Thyroid gland (tissue), 4 donors: ENCODE measurements around the gene HCST. TPM values are rescaled to one million over a fixed set of nuclear protein-coding genes. Genes with fewer than 3 reads are reported as not detected.

ENCODE experiments used
- DNase-seq, 2 donors: peaks; one replicate each; pipeline ENCODE4 v3.0.0-alpha.2; 2019
- H3K27ac ChIP-seq, 3 donors: fragments of 200-600 bp; sonication (generic); 1 replicate in 2 of 3; 2 replicates in 1 of 3; pipeline ENCODE4 v1.5.1; 2016 to 2019; ENCODE audit warnings: mild to moderate bottlenecking in 1 of 3, moderate library complexity in 1 of 3
- H3K27me3 ChIP-seq: fragments of 200-600 bp; sonication (generic); one replicate; pipeline ENCODE4 v1.5.1; 2019
- H3K36me3 ChIP-seq, 2 donors: fragments of 200-600 bp; sonication (generic); one replicate each; pipeline ENCODE4 v1.5.1; 2016 to 2019
- H3K4me1 ChIP-seq, 2 donors: fragments of 200-600 bp; sonication (generic); one replicate each; pipeline ENCODE4 v1.5.1; 2017 to 2019
- H3K4me3 ChIP-seq, 3 donors: fragments of 200-600 bp; sonication (generic); replicated peaks in 1 of 3; 1 replicate in 2 of 3; 2 replicates in 1 of 3; pipeline ENCODE4 v1.5.1; 2016; ENCODE audit warnings: mild to moderate bottlenecking in 1 of 3
- H3K9me3 ChIP-seq: fragments of 200-600 bp; sonication (generic); one replicate; pipeline ENCODE4 v1.5.1; 2017
- POLR2A ChIP-seq, 2 donors: fragments of 450-650 bp; IDR thresholded peaks; one replicate each; pipeline ENCODE4 v1.6.1; 2017; ENCODE audit warnings: antibody characterized with exemption in 2 of 2, mild to moderate bottlenecking in 2 of 2, moderate library complexity in 1 of 2
- WGBS, 2 donors: methylation state at CpG; one replicate each; pipeline ENCODE4 v1.1.5; 2017; 5-methylcytosine and 5-hydroxymethylcytosine counted together
- intact Hi-C: fragments of 100-400 bp; cut with DNase I; formaldehyde crosslinking; loops from one replicate; pipeline ENCODE4 v1.15.1; 2023
- total RNA-seq, 4 donors: library from RNA; depleted of rRNA; stranded (reverse); fragments of >200 nt; gene quantifications; one replicate each; pipeline ENCODE4 v1.2.3, GENCODE V29; 2016
- TF ChIP-seq, protein P1 (sequence below), 6 experiments: fragments of 200-600 bp in 3 of 6; fragments of 450-650 bp in 3 of 6; sonication (generic) in 3 of 6; IDR thresholded peaks; one replicate each; pipeline ENCODE4 v1.5.1; 2016 to 2019; ENCODE audit warnings: antibody characterized with exemption in 6 of 6, mild to moderate bottlenecking in 2 of 6, inconsistent platforms in 1 of 6, moderate library complexity in 1 of 6

HCST gene, protein sequence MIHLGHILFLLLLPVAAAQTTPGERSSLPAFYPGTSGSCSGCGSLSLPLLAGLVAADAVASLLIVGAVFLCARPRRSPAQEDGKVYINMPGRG
- 1 to 10 TPM in 2 of 4 donors, not detected in 2; 1.4 to 4.4 TPM for total RNA-seq

DNA sequence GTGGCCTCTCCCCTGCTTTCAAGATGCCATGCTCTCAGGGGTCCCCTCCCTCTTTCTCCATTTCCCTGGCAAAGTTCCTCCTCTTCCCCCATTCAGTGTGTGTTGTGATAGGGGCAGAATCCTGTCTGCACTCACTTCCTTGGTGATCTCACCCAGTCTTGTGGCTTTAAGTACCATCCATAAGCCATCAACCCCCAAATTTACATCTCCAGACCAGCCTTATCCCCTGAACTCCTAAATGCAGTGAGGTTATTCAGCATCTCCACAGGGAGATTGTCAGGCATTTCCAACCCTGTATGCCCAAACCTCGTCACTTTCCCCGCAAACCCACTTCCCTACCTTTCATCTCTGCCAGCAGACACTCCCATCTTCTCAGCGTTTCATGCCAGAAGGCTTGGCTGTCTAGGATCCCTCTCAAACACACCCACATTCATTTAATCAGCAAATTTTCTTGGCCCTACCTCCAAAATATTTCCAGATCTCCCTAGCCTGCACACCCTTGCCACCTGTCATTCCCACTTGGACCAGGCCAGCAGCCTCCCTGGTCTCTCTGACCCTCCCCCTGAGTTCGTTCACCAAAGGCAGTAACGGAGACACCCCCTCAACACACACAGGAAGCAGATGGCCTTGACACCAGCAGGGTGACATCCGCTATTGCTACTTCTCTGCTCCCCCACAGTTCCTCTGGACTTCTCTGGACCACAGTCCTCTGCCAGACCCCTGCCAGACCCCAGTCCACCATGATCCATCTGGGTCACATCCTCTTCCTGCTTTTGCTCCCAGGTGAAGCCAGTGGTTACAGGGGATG is at the start of gene HCST:
HCST (plus strand) TSS at position 676 of the 808 bp plus-strand sequence; CDS start at position 741, 65 bp downstream.
- no peaks in the 10 kb centered on the region for H3K9me3 ChIP-seq
- no peaks in the 10 kb centered on the region for H3K36me3 ChIP-seq
- peak within 1 kb of the TSS in 2 of 3 donors; percentile 39 to 85 for H3K27ac ChIP-seq
- intact Hi-C loops: no loop called here
- no peaks in the 10 kb centered on the region for H3K27me3 ChIP-seq
- peaks cover 7 to 32% of the 10 kb centered on the region in 2 donors for H3K4me1 ChIP-seq
- DNase-seq: no peak
- 52 to 61% methylated on average over 6 of the region's 6 CpGs for WGBS, 2 donors
- TF ChIP-seq, protein P1, sequence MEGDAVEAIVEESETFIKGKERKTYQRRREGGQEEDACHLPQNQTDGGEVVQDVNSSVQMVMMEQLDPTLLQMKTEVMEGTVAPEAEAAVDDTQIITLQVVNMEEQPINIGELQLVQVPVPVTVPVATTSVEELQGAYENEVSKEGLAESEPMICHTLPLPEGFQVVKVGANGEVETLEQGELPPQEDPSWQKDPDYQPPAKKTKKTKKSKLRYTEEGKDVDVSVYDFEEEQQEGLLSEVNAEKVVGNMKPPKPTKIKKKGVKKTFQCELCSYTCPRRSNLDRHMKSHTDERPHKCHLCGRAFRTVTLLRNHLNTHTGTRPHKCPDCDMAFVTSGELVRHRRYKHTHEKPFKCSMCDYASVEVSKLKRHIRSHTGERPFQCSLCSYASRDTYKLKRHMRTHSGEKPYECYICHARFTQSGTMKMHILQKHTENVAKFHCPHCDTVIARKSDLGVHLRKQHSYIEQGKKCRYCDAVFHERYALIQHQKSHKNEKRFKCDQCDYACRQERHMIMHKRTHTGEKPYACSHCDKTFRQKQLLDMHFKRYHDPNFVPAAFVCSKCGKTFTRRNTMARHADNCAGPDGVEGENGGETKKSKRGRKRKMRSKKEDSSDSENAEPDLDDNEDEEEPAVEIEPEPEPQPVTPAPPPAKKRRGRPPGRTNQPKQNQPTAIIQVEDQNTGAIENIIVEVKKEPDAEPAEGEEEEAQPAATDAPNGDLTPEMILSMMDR (IDR thresholded peaks at IDR 0.05): no peak
- TF ChIP-seq POLR2A (IDR thresholded peaks at IDR 0.05): no peak
- H3K4me3 ChIP-seq: no peak within 1 kb of the TSS

DNA sequence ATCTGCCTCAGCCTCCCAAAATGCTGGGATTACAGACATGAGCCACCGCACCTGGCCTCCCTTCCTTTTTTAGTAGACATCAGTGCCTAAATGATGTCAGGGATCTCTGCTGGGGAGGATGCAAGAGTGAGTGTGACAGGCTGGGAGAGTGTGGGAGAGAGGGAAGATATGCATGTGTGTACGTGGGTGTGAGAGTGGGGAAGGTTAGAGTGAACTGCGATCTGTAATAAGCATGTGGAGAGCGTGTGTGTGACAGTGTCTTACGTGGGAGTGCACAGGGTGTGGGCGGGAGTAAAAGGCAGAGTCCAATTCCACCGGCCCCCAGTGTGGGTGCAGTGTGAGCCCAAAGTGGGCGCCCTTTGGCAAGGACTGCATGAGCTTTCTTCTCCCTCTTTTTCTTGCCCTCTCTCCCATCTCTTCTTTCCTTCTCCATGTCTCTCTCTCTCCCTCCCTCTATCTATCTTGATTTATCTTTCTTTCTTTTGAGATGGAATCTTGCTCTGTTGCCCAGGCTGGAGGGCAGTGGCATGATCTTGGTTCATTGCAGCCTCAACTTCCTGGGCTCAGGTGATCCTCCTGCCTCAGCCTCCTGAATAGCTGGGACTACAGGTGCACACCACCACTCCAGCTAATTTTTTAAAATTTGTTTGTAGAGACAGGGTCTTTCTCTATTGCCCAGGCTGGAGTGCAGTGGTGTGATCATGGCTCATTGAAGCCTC is 49.1 kb upstream of the HCST start:
- H3K27me3 ChIP-seq: no peaks in the 10 kb centered on the region
- H3K27ac ChIP-seq: no peak overlapping the region
- 71 to 78% methylated on average over 8 of the region's 8 CpGs for WGBS, 2 donors
- H3K36me3 ChIP-seq: no peaks in the 10 kb centered on the region
- no peaks in the 10 kb centered on the region for H3K9me3 ChIP-seq
- H3K4me1 ChIP-seq: peaks cover 12 to 14% of the 10 kb centered on the region in 2 donors
- DNase-seq: no peak
- TF ChIP-seq POLR2A (IDR thresholded peaks at IDR 0.05): no peak
- TF ChIP-seq, protein P1 (IDR thresholded peaks at IDR 0.05): no peak
- no peak overlapping the region for H3K4me3 ChIP-seq
- intact Hi-C loops: no loop called here

DNA sequence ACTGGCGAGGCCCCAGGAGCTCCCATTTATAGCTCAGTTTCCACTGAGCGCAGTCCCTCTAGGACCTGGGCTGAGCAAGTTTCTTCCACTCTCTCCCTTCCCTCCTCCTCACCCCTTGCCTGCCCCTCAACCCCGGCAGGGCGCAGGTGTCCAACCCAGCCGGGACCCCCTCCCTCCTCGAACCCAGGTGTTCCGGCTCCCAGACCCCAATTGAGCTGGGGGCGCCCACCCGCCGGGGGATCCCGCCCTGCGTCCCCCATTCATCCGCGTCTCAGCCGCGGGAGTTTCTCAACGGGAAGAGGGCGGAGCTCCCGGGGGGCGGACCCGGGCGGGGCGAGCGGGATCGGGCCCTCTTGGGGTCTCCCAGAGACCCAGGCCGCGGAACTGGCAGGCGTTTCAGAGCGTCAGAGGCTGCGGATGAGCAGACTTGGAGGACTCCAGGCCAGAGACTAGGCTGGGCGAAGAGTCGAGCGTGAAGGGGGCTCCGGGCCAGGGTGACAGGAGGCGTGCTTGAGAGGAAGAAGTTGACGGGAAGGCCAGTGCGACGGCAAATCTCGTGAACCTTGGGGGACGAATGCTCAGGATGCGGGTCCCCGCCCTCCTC is 45.7 kb upstream of the HCST start, which contains the start of gene KIRREL2:
KIRREL2 (plus strand) TSS at position 366 of the 604 bp plus-strand sequence; CDS start at position 575, 209 bp downstream.
- Histone ChIP-seq H3K4me1 (peaks cover 12 to 14% of the 10 kb centered on the region in 2 donors), H3K27me3 (no peaks in the 10 kb centered on the region), H3K4me3 (peak within 1 kb of the TSS in 1 of 3 donors; percentile 35), H3K9me3 (no peaks in the 10 kb centered on the region), H3K27ac (no peak within 1 kb of the TSS), H3K36me3 (no peaks in the 10 kb centered on the region)
- TF ChIP-seq, protein P1 (IDR thresholded peaks at IDR 0.05): no peak
- no peak for TF ChIP-seq POLR2A (IDR thresholded peaks at IDR 0.05)
- no peak for DNase-seq
- 0 to 2% methylated on average over 14 to 29 of the region's 42 CpGs for WGBS, 2 donors
- intact Hi-C loops: no loop called here

DNA sequence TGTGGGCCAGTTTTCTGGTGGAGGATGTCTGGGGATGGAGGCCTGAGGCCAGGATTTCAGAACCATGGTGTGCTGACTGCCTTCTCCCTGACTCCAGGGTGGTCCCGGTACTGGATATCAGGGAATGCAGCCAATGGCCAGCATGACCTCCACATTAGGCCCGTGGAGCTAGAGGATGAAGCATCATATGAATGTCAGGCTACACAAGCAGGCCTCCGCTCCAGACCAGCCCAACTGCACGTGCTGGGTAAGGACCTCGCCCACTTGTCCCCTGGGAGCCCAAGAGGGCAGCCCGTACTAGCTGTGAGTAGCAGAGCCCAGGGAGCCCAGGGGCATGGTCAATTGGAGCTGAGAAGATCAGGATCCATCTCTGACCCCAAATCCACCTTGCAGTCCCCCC is 44.0 kb upstream of the HCST start:
- Histone ChIP-seq H3K36me3 (no peaks in the 10 kb centered on the region), H3K4me3 (no peak overlapping the region), H3K9me3 (no peaks in the 10 kb centered on the region), H3K27ac (no peak overlapping the region), H3K4me1 (peaks cover 12 to 14% of the 10 kb centered on the region in 2 donors), H3K27me3 (no peaks in the 10 kb centered on the region)
- no peak for TF ChIP-seq POLR2A (IDR thresholded peaks at IDR 0.05)
- TF ChIP-seq, protein P1 (IDR thresholded peaks at IDR 0.05): no peak
- no peak for DNase-seq
- intact Hi-C loops: no loop called here
- WGBS, 2 donors: 83 to 86% methylated on average over 1 to 2 of the region's 6 CpGs
